NOMO-1 treated with dmso at 0.1 percent for 144 hours (cell line): ENCODE measurements around the gene SCYL1.

Experiments used
- DNase-seq: peaks from one replicate; lab custom pipeline; 2025; ENCODE audit not compliant: unreplicated experiment; lab: John Stamatoyannopoulos, UW

SCYL1 gene

GRCh38 chr11:65535102-65535501 lies 10.2 kb downstream of the SCYL1 start:
- no peak for DNase-seq

GRCh38 chr11:65536412-65537295 lies 11.8 kb downstream of the SCYL1 start:
- no peak for DNase-seq

GRCh38 chr11:65537296-65537597 lies 12.4 kb downstream of the SCYL1 start:
- DNase-seq, result no peak

- DNase-seq, result no peak
These were observed 12.8 kb downstream of the SCYL1 start for GRCh38 chr11:65537620-65538231.

GRCh38 chr11:65538232-65538914 lies 13.5 kb downstream of the SCYL1 start:
- no peak for DNase-seq

- DNase-seq, result no peak
These were observed 14.2 kb downstream of the SCYL1 start for GRCh38 chr11:65538915-65539743.

- no peak for DNase-seq
These were observed 14.9 kb downstream of the SCYL1 start for GRCh38 chr11:65539744-65540289.

- peak; percentile 90 for DNase-seq
These were observed 15.6 kb downstream of the SCYL1 start for GRCh38 chr11:65540290-65541092.

- no peak for DNase-seq
These were observed 16.5 kb downstream of the SCYL1 start for GRCh38 chr11:65541093-65541982.

GRCh38 chr11:65542738-65543390 lies 18.0 kb downstream of the SCYL1 start:
- DNase-seq, result no peak

GRCh38 chr11:65545853-65546216 lies 21.0 kb downstream of the SCYL1 start:
- DNase-seq, result no peak

- DNase-seq, result peak; percentile 32
These were observed 21.5 kb downstream of the SCYL1 start for GRCh38 chr11:65546217-65546958.

- no peak for DNase-seq
These were observed 22.7 kb downstream of the SCYL1 start for GRCh38 chr11:65547446-65548125.

- DNase-seq, result no peak
These were observed 23.5 kb downstream of the SCYL1 start for GRCh38 chr11:65548395-65548794.

- DNase-seq, result no peak
These were observed 24.2 kb downstream of the SCYL1 start for GRCh38 chr11:65549096-65549495.

- peak; percentile 30 for DNase-seq
These were observed 26.9 kb downstream of the SCYL1 start for GRCh38 chr11:65551572-65552387.
